ENCODE measurements around the gene NOVA2.

The NOVA2 gene

GRCh38 chr19:46018729-46019251 is 45.1 kb upstream of the NOVA2 start:
- TF ChIP-seq CTCF (conservative IDR thresholded peaks at IDR 0.05; ENCODE audit: low read depth, low read length): no peak
- Histone ChIP-seq H3K9ac (no peak overlapping the region), H3K36me3 (ENCODE audit: insufficient read depth) (no peaks in the 10 kb centered on the region), H3K79me2 (ENCODE audit: insufficient read depth, low read depth) (no peaks in the 10 kb centered on the region), H3K27ac (no peak overlapping the region), H2AFZ (ENCODE audit: low read depth) (no peak overlapping the region), H3K4me3 (IDR thresholded peaks at IDR 0.05; ENCODE audit: insufficient read depth, low read depth, low read length) (no peak overlapping the region), H4K20me1 (ENCODE audit: insufficient read depth) (no peaks in the 10 kb centered on the region), H3K4me1 (ENCODE audit: low read depth, poor library complexity, severe bottlenecking) (peaks cover 8% of the 10 kb centered on the region), H3K4me2 (no peak overlapping the region), H3K27me3 (ENCODE audit: insufficient read depth, low read depth) (no peaks in the 10 kb centered on the region; the same call in 1 of the 2 replicates)

- no peak overlapping the region for H2AFZ ChIP-seq (ENCODE audit: low read depth)
- no peak overlapping the region for H3K4me2 ChIP-seq
- no peaks in the 10 kb centered on the region; the same call in 1 of the 2 replicates for H3K27me3 ChIP-seq (ENCODE audit: insufficient read depth, low read depth)
- no peaks in the 10 kb centered on the region for H3K79me2 ChIP-seq (ENCODE audit: insufficient read depth, low read depth)
- TF ChIP-seq CTCF (conservative IDR thresholded peaks at IDR 0.05; ENCODE audit: low read depth, low read length): no peak
- no peaks in the 10 kb centered on the region for H4K20me1 ChIP-seq (ENCODE audit: insufficient read depth)
- no peak overlapping the region for H3K4me3 ChIP-seq (IDR thresholded peaks at IDR 0.05; ENCODE audit: insufficient read depth, low read depth, low read length)
- H3K27ac ChIP-seq: no peak overlapping the region
- H3K36me3 ChIP-seq (ENCODE audit: insufficient read depth): no peaks in the 10 kb centered on the region
- H3K9ac ChIP-seq: no peak overlapping the region
- H3K4me1 ChIP-seq (ENCODE audit: low read depth, poor library complexity, severe bottlenecking): peaks cover 8% of the 10 kb centered on the region
These were observed 44.4 kb upstream of the NOVA2 start for GRCh38 chr19:46017874-46018675.

- Histone ChIP-seq H4K20me1 (ENCODE audit: insufficient read depth) (no peaks in the 10 kb centered on the region), H3K4me3 (IDR thresholded peaks at IDR 0.05; ENCODE audit: insufficient read depth, low read depth, low read length) (no peak overlapping the region), H2AFZ (ENCODE audit: low read depth) (peak overlapping the region; percentile 33; the same call in 1 of the 2 replicates), H3K36me3 (ENCODE audit: insufficient read depth) (no peaks in the 10 kb centered on the region), H3K27me3 (ENCODE audit: insufficient read depth, low read depth) (no peaks in the 10 kb centered on the region; the same call in 1 of the 2 replicates), H3K9ac (no peak overlapping the region), H3K4me2 (peak overlapping the region; percentile 77), H3K4me1 (ENCODE audit: low read depth, poor library complexity, severe bottlenecking) (peaks cover 8% of the 10 kb centered on the region), H3K79me2 (ENCODE audit: insufficient read depth, low read depth) (no peaks in the 10 kb centered on the region), H3K27ac (no peak overlapping the region)
- peak; percentile 65 for TF ChIP-seq CTCF (conservative IDR thresholded peaks at IDR 0.05; ENCODE audit: low read depth, low read length)
These were observed 43.4 kb upstream of the NOVA2 start for GRCh38 chr19:46017095-46017429.

- Histone ChIP-seq H3K4me1 (ENCODE audit: low read depth, poor library complexity, severe bottlenecking) (peaks cover 8% of the 10 kb centered on the region), H4K20me1 (ENCODE audit: insufficient read depth) (no peaks in the 10 kb centered on the region), H3K4me2 (peak overlapping the region; percentile 99), H3K27ac (no peak overlapping the region), H2AFZ (ENCODE audit: low read depth) (peak overlapping the region; percentile 89), H3K9ac (no peak overlapping the region), H3K79me2 (ENCODE audit: insufficient read depth, low read depth) (no peaks in the 10 kb centered on the region), H3K36me3 (ENCODE audit: insufficient read depth) (no peaks in the 10 kb centered on the region), H3K4me3 (IDR thresholded peaks at IDR 0.05; ENCODE audit: insufficient read depth, low read depth, low read length) (no peak overlapping the region), H3K27me3 (ENCODE audit: insufficient read depth, low read depth) (no peaks in the 10 kb centered on the region; the same call in 1 of the 2 replicates)
- no peak for TF ChIP-seq CTCF (conservative IDR thresholded peaks at IDR 0.05; ENCODE audit: low read depth, low read length)
These were observed 42.9 kb upstream of the NOVA2 start for GRCh38 chr19:46016426-46017094.
